ENCODE results near the gene CAPNS1.

Gene CAPNS1

DNA sequence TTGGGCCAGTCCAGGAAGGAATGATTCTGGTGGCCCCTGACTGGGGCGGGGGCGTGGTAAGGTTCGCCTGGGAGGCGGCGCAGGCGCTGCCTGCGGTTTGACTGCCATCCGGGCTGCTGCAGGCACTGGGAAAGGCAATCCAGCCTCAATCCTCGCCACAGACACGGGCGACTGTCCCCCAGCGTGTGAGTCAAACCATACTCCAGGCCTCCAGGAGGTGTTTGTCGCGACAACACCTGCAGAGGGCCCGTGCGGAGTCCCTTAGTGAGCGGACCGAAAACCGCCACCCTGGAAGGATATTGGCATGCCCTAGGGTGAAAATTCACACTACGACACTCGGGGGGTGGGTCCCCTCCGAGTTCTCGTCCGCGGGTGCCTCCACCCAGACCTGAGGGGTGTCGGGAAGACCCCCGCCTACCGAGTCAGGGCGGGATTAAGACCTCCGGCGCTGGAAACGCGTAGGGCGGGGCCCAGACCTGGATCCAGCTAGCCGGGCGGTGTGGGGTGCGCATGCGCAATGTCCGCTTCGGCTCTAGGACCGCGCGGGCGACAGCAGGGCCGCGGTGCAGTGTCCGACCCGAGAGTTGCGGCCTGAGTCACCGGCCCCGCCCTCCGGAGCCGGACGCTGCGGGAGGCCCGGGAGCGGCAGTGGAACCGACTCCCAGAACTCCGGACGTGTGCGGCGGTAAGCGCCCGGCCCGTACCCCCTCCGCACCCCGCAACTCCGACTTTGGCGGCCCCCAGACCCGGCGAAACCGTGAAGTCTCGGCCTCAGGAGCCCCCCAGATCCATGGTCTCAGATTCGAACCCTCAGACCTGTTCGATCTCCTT is at the start of gene CAPNS1:
TSS of gene CAPNS1 (plus strand) at position 594 of the 831 bp plus-strand sequence. CDS start 946 bp downstream, outside the sequence.
- peak; percentile 83 for DNase-seq (ENCODE audit: low read depth in 2 of 2)

DNA sequence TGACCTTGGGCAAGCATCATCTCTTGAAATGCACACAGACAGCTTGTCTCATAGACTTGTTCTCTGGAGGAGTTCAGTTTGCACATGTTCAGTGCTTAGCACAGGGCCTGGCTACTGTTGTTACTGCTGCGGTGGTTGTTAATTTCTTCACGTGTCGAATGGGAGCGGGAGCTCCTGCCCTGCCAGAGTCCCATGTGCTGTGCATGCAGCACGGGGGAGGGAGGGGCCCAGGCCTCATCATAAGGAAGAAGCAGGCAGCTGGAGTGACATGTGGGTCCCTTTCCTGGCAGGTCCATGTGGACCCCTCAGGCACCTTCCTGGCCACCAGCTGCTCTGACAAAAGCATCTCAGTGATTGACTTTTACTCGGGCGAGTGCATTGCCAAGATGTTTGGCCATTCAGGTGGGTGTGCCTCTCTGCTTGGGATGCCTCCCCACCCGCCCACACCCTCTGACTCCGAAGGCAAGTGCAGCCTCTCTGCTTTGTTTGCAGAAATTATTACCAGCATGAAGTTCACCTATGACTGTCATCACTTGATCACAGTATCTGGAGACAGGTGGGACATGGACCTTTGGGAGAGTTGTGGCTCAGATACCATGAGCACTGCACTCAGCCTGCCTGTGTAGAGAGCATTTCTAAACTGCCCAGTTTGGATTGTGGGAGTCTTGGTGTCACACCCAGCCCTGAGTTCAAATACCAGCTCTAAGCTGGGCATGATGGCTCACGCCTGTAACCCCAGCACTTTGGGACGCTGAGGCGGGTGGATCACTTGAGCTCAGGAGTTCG is 48.8 kb upstream of the CAPNS1 start:
- DNase-seq (ENCODE audit: low read depth in 2 of 2), result no peak

DNA sequence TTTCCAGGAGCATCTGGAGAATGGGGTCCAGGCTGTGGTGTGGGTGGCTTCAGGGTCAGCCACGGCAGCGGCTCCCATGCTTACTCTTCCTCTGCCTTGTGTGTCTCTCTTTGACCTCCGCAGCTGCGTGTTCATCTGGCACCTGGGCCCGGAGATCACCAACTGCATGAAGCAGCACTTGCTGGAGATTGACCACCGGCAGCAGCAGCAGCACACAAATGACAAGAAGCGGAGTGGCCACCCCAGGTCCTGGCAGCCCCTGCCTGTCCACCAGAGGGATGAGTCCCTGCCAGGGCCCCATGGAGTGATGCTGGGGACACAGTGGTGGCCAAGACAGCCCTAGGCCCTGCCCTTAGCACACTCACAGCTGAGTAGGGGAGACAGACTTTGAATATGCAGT is 47.3 kb upstream of the CAPNS1 start:
- DNase-seq (ENCODE audit: low read depth in 2 of 2), result no peak

DNA sequence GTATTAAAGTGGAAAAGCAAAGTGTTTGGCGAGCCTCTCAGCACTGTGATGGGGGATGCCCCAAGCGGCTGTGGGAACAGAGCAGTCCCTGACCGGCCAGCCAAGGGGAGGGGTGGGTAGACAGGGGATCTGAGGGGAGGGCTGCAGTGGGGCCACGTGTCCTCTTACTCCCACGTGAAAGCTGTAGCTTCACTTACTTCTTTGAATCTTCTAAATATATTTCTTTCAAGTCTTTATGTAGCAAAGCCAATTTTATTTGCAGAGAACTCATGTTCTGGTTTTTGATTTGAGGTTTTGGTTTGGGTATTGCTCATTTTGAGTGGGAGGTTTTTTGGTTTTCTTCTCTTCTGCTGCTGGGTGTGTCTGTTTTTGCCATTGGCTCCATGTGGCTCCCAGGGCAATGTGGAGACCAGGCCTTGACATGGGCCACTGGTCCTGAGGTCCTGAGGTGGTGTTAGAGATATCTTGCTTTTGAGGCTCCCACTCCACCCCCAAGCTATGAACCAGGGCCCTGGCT is 46.7 kb upstream of the CAPNS1 start:
- DNase-seq (ENCODE audit: low read depth in 2 of 2), result no peak

DNA sequence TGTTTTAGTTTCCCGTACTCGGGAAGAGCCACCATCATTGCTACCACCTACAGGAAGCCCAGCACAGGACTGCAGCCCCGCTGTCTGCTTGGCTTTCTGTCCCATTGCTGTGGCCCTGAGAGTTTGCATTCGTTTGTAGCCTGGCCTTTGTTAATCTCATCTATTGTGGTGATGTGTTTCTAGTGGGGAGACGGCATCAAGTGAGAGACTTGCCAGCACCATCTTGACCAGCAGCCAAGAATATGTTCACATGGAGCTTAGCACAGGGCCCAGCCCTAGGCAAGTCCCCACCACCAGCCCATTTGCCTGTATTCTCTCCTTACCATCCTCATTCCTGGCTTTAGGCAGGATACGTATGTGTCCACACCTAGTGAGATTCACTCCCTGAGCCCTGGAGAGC is 46.2 kb upstream of the CAPNS1 start:
- no peak for DNase-seq (ENCODE audit: low read depth in 2 of 2)

DNA sequence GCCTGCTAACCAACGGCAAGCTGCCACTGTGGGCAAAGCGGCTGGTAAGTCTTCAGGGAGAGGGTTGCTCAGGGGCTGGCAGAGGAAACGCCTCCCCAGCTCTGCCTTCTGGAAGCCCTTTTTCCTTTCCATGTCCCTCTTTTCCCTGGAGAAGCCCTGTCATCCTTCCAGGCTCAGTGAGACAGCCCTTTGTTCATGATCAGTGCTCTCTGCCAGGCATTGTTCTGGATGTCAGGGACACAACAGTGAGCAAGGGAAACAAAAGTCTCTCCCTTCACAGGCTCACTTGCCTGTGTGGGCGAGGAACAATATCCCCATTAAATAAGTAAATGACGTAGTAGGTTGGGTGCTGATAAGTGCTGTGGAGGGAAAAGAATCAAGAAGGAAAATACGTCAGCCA is 42.8 kb upstream of the CAPNS1 start:
- no peak for DNase-seq (ENCODE audit: low read depth in 2 of 2)

DNA sequence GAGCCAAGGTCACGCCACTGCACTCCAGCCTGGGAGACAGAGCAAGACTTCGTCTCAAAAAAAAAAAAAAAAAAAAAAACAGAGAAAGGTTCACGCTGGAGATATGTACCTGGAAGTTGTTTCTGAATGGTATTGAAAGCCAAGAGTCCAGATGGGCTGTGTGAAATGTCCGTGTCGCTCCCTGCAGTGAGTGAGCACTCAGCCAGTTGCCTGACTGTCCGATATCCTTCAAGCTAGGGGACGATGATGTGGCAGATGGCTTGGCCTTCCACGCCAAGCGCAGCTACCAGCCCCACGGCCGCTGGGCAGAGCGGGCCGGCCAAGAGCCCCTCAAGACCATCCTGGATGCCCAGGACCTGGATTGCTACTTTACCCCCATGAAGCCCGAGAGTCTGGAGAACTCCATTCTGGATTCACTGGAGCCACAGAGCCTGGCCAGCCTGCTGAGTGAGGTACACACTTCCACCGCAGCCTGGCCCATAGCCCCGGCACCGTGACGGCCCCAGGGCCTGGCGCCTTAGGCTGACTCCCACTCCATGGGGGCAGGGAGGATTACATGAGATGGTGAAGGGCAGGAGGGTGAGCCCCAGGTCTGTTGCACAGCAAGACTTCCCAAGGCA is 40.6 kb upstream of the CAPNS1 start:
- no peak for DNase-seq (ENCODE audit: low read depth in 2 of 2)

DNA sequence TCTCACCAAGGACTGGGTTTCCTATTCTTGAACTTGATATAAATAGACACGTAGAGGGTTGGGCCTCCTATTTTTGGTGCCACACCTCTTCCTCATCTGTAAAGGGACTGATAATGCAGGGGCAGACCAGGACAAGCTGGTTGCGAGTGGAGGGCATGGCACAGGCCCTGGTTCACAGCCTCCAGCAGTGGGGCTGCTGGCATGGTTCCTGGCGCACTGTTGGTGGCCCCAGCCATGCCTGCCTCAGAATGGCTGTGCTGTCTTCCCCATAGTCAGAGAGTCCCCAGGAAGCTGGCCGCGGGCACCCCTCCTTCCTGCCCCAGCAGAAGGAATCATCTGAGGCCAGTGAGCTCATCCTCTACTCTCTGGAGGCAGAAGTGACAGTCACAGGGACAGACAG is 39.4 kb upstream of the CAPNS1 start:
- no peak for DNase-seq (ENCODE audit: low read depth in 2 of 2)

DNA sequence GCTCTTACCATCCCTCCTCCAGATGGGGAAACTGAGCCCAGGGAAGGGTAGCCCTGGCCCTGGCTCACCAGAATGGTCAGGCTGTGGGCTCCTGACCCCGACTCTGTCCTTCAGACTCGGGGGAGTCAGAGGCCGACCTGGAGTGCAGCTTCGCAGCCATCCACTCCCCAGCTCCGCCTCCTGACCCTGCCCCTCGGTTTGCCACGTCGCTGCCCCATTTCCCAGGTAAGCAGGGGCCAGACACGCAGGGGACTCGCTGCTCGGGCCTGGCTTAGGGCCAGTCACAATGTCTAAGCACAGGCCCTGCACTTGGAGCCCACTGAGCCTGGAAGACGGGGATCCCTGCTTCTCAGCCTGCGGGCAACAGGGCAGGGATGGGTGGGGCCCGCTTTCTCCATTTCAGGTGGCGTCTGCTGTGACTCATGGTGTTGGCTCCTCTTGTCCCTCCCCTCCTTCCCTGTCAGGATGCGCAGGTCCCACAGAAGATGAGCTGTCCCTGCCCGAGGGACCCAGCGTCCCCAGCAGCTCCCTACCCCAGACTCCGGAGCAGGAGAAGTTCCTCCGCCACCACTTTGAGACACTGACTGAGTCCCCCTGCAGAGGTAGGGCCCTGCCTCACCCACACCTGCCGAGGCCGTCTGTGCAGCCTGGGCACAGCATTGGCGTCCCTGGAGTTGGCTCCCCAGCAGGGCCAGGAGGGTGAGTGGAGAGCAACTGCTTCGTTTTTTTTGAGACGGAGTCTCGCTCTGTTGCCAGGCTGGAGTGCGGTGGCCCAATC is 38.1 kb upstream of the CAPNS1 start:
- DNase-seq (ENCODE audit: low read depth in 2 of 2), result no peak

DNA sequence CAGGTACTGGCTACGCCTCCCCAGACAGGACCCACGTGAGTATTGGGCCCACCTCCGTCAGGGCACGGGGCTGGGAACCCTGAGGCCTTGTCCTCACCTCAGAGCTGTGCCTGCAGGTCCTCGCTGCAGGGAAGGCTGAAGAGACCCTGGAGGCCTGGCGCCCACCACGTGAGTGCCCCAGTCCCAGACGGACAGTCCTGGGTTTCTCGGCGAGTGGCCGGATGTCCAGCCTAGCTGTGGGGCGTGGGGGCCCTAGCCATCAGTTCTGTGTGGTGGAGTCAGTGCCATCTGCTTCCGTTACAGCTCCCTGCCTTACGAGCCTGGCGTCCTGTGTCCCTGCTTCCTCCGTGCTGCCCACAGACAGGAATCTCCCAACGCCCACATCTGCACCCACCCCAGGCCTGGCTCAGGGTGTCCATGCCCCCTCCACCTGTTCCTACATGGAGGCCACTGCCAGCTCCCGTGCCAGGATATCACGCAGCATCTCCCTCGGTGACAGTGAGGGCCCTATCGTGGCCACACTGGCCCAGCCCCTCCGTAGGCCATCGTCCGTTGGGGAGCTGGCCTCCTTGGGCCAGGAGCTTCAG is 36.7 kb upstream of the CAPNS1 start:
- DNase-seq (ENCODE audit: low read depth in 2 of 2), result no peak

DNA sequence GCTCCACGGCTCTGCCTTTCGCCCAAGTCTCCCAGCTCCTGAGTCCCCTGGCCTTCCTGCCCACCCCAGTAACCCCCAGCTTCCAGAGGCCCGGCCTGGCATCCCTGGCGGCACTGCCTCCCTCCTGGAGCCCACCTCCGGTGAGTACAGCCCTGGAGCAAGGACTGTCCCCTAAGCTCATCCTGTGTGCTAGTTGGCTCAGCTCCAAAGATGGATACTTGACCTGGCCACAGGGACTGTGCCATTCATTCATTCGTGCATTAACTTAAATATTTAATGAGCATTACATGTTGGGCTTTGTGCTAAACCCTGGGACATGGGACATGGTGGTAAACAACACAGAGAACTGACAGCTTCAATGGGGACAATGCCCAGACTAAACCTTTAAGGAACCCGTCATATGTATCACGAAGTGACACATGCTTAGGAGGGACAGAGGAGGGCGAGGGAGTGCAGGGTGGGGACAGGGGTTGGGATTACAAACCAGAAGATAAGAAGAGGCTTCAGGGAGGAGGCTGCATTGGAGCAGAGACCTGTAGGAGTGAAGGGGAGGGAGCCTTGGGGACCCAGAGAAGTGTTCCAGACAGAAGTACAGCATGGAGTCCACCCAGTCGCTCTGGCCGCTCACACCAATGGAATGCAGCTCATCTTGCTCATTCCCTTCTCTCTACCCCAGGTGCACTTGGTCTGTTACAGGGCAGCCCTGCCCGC is 35.9 kb upstream of the CAPNS1 start:
- DNase-seq (ENCODE audit: low read depth in 2 of 2), result no peak

DNA sequence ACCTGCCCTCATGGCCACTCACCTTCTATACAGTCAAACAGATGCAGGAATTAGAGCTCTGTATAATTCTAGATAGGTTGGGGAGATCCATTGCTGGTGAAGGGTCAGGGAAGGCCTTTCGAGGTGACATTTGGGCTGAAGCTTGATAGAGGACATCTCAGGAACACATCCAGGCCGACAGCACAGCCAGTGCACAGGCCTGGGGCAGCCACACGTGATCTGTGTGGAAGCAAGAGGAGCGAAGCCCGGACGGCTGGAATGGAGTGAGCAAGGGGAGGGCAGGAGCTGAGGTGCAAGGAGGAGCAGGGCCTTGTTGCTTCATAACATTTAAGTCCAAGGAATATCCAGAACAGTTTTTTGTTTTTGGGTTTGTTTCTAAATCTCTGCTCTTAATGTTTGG is 33.4 kb upstream of the CAPNS1 start:
- DNase-seq (ENCODE audit: low read depth in 2 of 2), result no peak

DNA sequence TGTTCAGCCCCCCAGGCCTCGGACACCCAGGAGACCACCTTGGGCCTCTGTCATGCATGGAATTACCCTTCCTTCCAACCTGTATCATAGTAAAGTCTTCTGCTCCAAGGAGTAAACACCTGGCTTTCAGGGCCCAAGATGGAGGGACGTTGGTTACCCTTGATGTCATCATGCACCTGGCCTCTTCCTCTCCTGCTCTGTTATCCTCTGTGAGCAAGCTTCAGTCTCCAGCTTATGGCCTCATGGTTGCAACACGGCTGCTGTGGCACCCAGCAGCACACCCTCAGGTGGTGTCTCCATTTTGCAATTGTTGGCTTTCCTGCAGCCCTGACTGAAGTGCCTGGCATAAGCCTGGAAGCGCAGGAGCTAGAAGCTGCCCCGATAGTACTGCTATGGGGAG is 32.9 kb upstream of the CAPNS1 start:
- DNase-seq (ENCODE audit: low read depth in 2 of 2), result no peak

DNA sequence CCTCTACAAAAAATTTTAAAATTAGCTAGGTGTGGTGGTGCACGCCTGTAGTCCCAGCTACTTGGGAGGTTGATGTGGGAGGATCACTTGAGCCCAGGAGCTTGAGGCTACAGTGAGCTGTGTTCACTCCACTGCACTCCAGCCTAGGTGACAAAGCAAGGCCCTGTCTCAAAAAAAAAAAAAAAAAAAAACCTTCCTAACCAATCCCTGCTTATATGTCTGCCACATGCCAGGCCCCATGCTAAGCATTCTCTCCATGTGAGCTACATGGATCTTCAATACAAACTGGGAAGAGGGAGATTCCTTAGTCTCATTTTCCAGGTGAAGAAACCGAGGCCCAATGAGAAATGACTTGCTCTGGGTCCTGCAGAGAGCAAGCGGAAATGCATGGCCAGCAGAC is 31.2 kb upstream of the CAPNS1 start:
- DNase-seq (ENCODE audit: low read depth in 2 of 2), result no peak

DNA sequence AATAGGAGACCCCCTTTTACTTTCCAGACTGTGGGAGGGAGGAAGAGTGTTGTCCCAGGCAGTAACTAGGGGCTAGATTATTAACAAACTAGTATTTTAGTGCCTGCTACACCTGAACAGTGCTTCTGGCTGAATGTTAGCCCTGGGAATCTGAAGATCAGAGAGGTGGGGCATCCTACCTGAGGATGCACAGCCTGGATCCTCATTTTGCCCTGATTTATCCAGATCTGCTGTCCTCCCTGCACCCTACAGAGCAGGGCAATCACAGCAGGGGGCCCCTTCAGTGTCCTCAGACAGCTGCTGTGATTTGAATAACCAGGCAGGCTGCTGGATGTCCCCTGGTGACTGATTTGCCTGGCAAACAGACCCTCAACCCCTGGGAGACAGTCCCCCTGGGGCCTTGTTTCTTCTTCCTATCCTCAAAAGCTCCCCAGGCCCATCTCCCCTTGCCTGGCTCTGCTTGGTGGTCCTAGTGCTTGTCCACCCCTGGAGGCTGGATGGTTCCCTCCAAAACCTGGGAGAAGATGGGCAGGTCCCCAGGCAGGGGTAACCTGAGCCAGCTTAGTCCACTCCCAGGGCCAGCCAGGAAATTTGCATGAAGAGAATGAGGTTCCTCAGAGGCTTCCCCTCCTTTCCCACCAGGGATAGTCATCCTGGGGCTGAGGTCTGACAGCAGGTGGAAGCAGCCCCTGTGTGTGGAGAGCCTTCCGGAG is 29.2 kb upstream of the CAPNS1 start, which contains the start of gene OVOL3:
TSS of gene OVOL3 (plus strand) at position 657 of the 713 bp plus-strand sequence. CDS start 60 bp downstream, outside the sequence.
- DNase-seq (ENCODE audit: low read depth in 2 of 2), result no peak

DNA sequence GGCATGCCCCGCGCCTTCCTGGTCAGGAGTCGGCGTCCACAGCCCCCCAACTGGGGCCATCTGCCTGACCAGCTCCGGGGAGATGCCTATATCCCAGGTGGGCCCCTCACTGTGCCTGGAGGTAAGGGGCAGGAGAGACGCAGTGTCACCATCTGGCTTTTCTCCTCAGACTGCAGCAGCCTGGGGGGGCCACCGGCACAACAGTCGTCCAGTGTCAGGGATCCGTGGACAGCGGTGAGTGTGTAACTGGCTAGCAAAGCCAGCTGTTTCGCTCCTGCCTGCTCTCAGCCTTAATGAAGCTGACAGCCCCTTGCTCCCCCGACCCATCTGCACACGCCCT is 28.7 kb upstream of the CAPNS1 start:
- no peak for DNase-seq (ENCODE audit: low read depth in 2 of 2)

DNA sequence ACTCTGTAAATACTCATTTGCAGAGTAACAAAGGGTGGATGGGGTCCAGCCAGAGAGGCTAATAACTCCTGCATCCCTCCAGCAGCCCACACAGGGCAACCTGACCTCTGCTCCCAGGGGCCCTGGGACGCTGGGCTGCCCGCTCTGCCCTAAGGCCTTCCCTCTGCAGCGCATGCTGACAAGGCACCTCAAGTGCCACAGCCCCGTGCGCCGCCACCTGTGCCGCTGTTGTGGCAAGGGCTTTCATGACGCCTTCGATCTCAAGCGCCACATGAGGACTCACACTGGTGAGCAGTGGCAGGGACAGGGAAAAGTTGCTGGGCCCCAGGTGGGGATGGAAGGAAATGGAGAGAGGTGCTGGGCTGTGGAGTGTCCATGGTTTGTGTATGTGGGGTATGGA is 27.2 kb upstream of the CAPNS1 start:
- DNase-seq (ENCODE audit: low read depth in 2 of 2), result no peak

DNA sequence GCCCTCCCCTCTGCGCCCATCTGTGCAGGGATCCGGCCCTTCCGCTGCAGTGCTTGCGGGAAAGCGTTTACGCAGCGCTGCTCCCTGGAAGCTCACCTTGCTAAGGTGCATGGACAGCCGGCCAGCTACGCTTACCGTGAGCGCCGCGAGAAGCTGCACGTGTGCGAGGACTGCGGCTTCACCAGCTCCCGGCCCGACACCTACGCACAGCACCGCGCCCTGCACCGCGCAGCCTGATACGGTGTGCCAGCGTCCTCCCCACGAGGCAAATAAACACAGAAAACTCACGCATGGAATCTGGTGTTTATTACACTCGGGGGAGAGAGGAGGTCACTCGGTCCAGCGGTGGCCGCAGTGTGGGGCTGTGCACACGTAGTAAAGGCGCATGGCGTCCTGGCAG is 26.4 kb upstream of the CAPNS1 start:
- DNase-seq (ENCODE audit: low read depth in 2 of 2), result no peak

DNA sequence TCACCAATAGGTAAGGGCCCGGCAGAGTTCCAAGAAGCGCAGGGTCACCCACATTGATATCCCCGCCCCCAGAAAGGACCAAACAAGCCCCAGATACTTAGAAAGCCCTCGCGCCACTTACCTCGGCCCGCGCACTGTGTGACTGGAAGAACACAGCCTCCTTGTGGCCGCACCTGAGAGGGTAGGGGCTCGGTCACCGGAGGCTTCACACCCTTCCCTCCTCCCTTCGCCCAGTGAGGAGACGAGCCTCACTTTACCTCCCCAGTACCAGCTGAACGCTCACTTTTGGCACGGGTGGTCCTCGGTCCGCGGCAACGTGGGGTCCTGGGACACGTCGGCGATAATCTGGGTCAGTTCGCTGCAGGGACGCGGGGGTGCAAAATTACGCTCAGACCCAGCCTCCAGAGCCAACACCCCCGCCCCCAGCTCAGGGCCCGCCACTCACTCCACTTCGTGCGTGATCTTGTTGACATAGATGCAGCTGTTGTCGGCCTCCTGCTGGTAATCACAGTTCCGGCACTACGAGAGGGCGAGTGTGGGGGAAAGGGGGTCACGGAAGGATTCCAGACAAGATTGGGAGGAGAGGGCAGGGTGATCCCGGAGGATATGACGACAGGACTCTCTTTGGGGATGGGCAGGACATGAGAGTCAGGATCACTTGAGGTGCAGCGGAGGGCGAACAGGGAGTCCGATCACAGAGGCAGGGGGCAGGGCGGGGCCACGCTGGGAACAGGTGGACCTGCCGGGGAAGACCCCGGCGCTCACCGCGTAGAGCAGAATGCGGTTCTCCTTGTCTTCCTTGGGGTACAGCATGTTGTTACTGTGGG is 25.8 kb upstream of the CAPNS1 start:
- DNase-seq (ENCODE audit: low read depth in 2 of 2), result no peak

Data from stimulated activated CD8-positive, alpha-beta memory T cell treated with anti-CD3 and anti-CD28 coated beads, Interleukin-7, amount 100 ng/mL, for 1 hour (primary cell).